Naive thymus-derived CD4-positive, alpha-beta T cell (primary cell): ENCODE data around the gene RPL11. TPM values are rescaled to one million over a fixed set of nuclear protein-coding genes. Genes with fewer than 3 reads are reported as not detected.

Source experiments
- ATAC-seq: fragments of 150-1000 bp; cut with Tn5 transposase; 2 replicates; pipeline ENCODE4 v1.10.0; 2021; ENCODE audit warnings: mild to moderate bottlenecking, moderate library complexity
- CTCF ChIA-PET: fragments of 350-600 bp; sonication (Branson Sonifier 250); formaldehyde crosslinking; loops from one replicate; lab custom pipeline; 2021; ENCODE audit warnings: antibody characterized with exemption; lab: Charles Lee
- POLR2A ChIA-PET: fragments of 350-600 bp; sonication (Branson Sonifier 250); formaldehyde crosslinking; loops from one replicate; lab custom pipeline; 2021; ENCODE audit warnings: antibody characterized with exemption, inconsistent platforms; lab: Charles Lee
- DNase-seq, 9 donors: peaks; one replicate each; pipeline versions ENCODE4 v3.0.0 to v3.0.0-alpha.2; 2020 to 2022; ENCODE audit warnings: mixed read lengths in 1 of 9
- H3K27ac ChIP-seq: one replicate; pipeline ENCODE4 v1.7.0; 2013; ENCODE audit warnings: mild to moderate bottlenecking, low read depth, low read length, moderate library complexity
- H3K27me3 ChIP-seq, 2 donors: one replicate each; pipeline ENCODE4 v1.7.0; 2013; ENCODE audit warnings: low read length in 2 of 2, mild to moderate bottlenecking in 2 of 2, moderate library complexity in 2 of 2; ENCODE audit not compliant: control insufficient read depth in 2 of 2, insufficient read depth in 2 of 2
- H3K36me3 ChIP-seq, 3 experiments: 1 replicate in 2 of 3; 2 replicates in 1 of 3; pipeline ENCODE4 v1.7.0; 2013; ENCODE audit warnings: low read length in 3 of 3, mild to moderate bottlenecking in 3 of 3, moderate library complexity in 1 of 3; ENCODE audit not compliant: insufficient read depth in 3 of 3, control insufficient read depth in 2 of 3
- H3K4me1 ChIP-seq, 2 donors: one replicate each; pipeline ENCODE4 v1.7.0; 2013; ENCODE audit warnings: low read length in 2 of 2, mild to moderate bottlenecking in 2 of 2, moderate library complexity in 1 of 2; ENCODE audit not compliant: control insufficient read depth in 2 of 2, insufficient read depth in 2 of 2
- H3K4me3 ChIP-seq: 2 replicates; pipeline ENCODE4 v1.7.0; 2013; ENCODE audit warnings: mild to moderate bottlenecking, low read length
- H3K9me3 ChIP-seq, 3 experiments: 1 replicate in 2 of 3; 2 replicates in 1 of 3; pipeline ENCODE4 v1.7.0; 2013; ENCODE audit warnings: low read length in 3 of 3; ENCODE audit not compliant: control insufficient read depth in 2 of 3
- H3K27ac Mint-ChIP-seq, 9 donors: one replicate each; pipeline ENCODE4 v1.8.0; 2020 to 2022; ENCODE audit warnings: mixed read lengths in 9 of 9, mild to moderate bottlenecking in 8 of 9, moderate library complexity in 5 of 9, inconsistent platforms in 2 of 9
- H3K27me3 Mint-ChIP-seq, 5 donors: one replicate each; pipeline ENCODE4 v1.8.0; 2021 to 2022; ENCODE audit warnings: mixed read lengths in 5 of 5, mild to moderate bottlenecking in 1 of 5
- H3K36me3 Mint-ChIP-seq, 5 donors: one replicate each; pipeline ENCODE4 v1.8.0; 2020 to 2022; ENCODE audit warnings: mixed read lengths in 5 of 5, mild to moderate bottlenecking in 3 of 5, inconsistent platforms in 1 of 5
- H3K4me1 Mint-ChIP-seq, 7 donors: one replicate each; pipeline ENCODE4 v1.8.0; 2020 to 2022; ENCODE audit warnings: mixed read lengths in 7 of 7, mild to moderate bottlenecking in 3 of 7, inconsistent platforms in 1 of 7
- H3K4me3 Mint-ChIP-seq, 10 donors: one replicate each; pipeline ENCODE4 v1.8.0; 2020 to 2022; ENCODE audit warnings: mild to moderate bottlenecking in 10 of 10, mixed read lengths in 10 of 10, moderate library complexity in 6 of 10, inconsistent platforms in 2 of 10
- H3K9me3 Mint-ChIP-seq, 11 donors: one replicate each; pipeline ENCODE4 v1.8.0; 2020 to 2022; ENCODE audit warnings: mixed read lengths in 11 of 11, mild to moderate bottlenecking in 4 of 11, inconsistent platforms in 1 of 11, moderate library complexity in 1 of 11
- intact Hi-C, 2 donors: fragments of 100-400 bp; cut with micrococcal nuclease; formaldehyde crosslinking; loops; one replicate each; pipeline ENCODE4 v1.15.1; 2023
- polyA plus RNA-seq, 2 donors: library from polyadenylated mRNA; unstranded; fragments of 300-500 nt; fragmentation: Illumina TruSeq; gene quantifications; one replicate each; pipeline ENCODE4 v1.2.3, GENCODE V29; 2021
- total RNA-seq, 6 experiments: library from RNA in 5 of 6; stranded (reverse) in 5 of 6; gene quantifications; 1 replicate in 5 of 6; 2 replicates in 1 of 6; pipeline ENCODE4 v1.2.3 and lab custom pipeline; 2021 to 2026

RPL11 gene
- total and polyA plus RNA-seq, 7 experiments from 2014 or later, result 1,206 to 2,420 (median 2,009) TPM

DNA sequence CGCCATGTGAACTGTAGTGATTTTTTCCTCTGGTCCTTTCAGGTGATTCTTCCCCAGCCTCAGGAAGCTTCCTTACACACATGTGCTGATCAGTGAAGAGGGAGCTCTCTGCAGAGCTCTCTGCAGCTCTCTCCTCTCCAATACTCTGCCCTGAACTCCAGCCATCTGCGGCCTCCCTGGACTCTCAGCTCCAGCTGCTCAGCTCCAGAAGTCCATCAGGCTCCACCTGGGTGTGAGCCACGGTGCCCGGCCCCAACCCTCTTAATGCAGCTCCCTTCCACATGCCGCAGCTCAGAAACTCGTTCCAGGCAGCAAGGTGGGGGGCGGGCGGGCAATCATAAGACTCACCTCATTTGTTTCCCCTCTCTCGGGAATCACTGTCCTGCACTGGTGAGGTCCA is 30.9 kb upstream of the RPL11 start:
- intact Hi-C loops, result no loop called here
- Histone ChIP-seq H3K36me3 (peaks cover 0 to 5% (median 0%) of the 10 kb centered on the region in 3 experiments), H3K9me3 (no peaks in the 10 kb centered on the region), H3K4me1 (no peaks in the 10 kb centered on the region), H3K27ac (no peak overlapping the region), H3K4me3 (no peak overlapping the region), H3K27me3 (no peaks in the 10 kb centered on the region)
- Mint-ChIP-seq H3K36me3 (peaks cover 0 to 14% (median 5%) of the 10 kb centered on the region in 5 donors), H3K4me3 (no peak overlapping the region), H3K27ac (no peak overlapping the region), H3K9me3 (no peaks in the 10 kb centered on the region), H3K4me1 (peaks cover 5 to 12% (median 7%) of the 10 kb centered on the region in 7 donors), H3K27me3 (peaks cover 0 to 4% (median 0%) of the 10 kb centered on the region in 5 donors)
- no peak for ATAC-seq
- DNase-seq, result no peak
- POLR2A ChIA-PET, result no interaction called here
- CTCF ChIA-PET, result no interaction called here

DNA sequence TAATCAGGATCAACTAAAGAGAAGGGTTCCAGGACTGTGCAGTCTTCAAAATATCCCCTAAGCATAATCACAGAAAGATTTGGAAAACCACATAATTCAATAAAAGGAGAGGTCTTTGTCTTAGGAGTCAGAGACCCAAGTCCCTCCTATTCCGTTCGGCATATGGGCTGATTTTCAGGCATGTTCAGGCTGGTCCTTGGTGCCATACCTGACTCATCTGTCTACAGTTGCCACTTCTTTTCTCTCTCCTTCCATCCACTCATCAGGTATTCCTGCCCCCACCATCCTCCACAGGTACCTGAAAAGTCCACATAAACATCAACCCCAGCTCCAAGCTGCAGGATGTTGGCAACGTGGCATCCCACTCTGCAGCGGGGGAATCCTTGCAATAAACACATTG is 29.7 kb upstream of the RPL11 start:
- Mint-ChIP-seq H3K4me1 (peaks cover 5 to 12% (median 7%) of the 10 kb centered on the region in 7 donors), H3K9me3 (no peaks in the 10 kb centered on the region), H3K27me3 (peaks cover 0 to 4% (median 0%) of the 10 kb centered on the region in 5 donors), H3K27ac (no peak overlapping the region), H3K4me3 (no peak overlapping the region), H3K36me3 (peaks cover 0 to 14% (median 5%) of the 10 kb centered on the region in 5 donors)
- H3K27ac ChIP-seq, result no peak overlapping the region
- no peak for DNase-seq
- peaks cover 0 to 5% (median 0%) of the 10 kb centered on the region in 3 experiments for H3K36me3 ChIP-seq
- no peaks in the 10 kb centered on the region for H3K27me3 ChIP-seq
- CTCF ChIA-PET, result interaction anchor here (0.7 kb wide), 1 partner anchor 30 kb away, joined by 3 read pairs; the partner anchor contains the start of gene RPL11
- no peak for ATAC-seq
- POLR2A ChIA-PET, result no interaction called here
- intact Hi-C loops, result no loop called here
- H3K4me3 ChIP-seq, result no peak overlapping the region
- H3K4me1 ChIP-seq, result no peaks in the 10 kb centered on the region
- no peaks in the 10 kb centered on the region for H3K9me3 ChIP-seq

DNA sequence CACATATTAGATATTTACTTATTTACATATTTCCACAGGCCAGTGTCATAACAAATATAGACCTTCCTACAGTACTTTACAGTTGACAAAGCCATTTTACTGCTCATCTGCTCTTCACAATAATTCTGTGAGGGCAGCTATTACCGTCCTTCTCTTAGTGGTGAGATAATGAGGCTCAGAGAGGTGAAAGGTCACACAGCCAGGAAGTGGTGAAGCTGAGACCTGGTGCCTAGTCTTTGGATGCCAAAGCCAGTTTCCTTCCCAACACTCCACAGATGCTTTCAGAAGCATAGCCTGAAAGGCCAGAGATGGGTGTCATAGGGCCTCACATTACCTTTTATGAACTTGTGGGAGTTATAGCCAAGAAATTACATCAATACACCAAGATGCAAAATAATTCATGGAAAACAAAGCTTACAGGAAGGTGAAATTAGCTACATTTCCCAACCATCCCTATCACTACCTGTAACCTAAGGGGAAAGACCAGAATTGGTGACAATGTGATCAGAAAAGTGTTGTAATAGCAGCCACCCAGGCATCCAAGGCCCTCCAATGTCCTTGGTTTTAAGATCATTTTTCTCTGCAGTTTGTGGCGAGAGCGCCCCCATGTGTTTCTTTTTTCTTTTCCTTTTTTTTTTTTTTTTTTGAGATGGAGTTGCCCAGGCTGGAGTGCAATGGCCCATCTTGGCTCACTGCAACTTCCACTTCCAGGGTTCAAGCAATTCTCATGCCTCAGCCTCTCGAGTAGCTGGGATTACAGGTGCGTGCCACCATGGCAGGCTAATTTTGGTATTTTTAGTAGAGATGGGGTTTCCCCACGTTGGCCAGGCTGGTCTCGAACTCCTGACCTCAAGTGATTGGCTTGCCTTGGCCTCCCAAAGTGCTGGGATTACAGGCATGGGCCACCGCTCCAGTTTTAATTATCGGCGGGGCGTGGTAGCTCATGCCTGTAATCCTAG is 26.5 kb upstream of the RPL11 start:
- intact Hi-C loops, result no loop called here
- DNase-seq, result peak in 4 of 9 donors; percentile 11 to 26 (median 20)
- Mint-ChIP-seq H3K9me3 (no peaks in the 10 kb centered on the region), H3K27ac (no peak overlapping the region), H3K4me3 (no peak overlapping the region), H3K4me1 (peaks cover 5 to 12% (median 7%) of the 10 kb centered on the region in 7 donors), H3K27me3 (peaks cover 0 to 2% (median 0%) of the 10 kb centered on the region in 5 donors), H3K36me3 (peaks cover 0 to 14% (median 0%) of the 10 kb centered on the region in 5 donors)
- H3K27ac ChIP-seq, result no peak overlapping the region
- H3K36me3 ChIP-seq, result peaks cover 0 to 5% (median 0%) of the 10 kb centered on the region in 3 experiments
- ChIA-PET POLR2A (no interaction called here), CTCF (interaction anchor here (0.6 to 1.8 kb wide), 4 partner anchors 29 to 176 kb away, joined by 3 to 6 read pairs (median 4); no protein-coding TSS in a partner anchor)
- no peaks in the 10 kb centered on the region for H3K9me3 ChIP-seq
- no peak overlapping the region for H3K4me3 ChIP-seq
- ATAC-seq, result no peak
- H3K4me1 ChIP-seq, result no peaks in the 10 kb centered on the region
- no peaks in the 10 kb centered on the region for H3K27me3 ChIP-seq

DNA sequence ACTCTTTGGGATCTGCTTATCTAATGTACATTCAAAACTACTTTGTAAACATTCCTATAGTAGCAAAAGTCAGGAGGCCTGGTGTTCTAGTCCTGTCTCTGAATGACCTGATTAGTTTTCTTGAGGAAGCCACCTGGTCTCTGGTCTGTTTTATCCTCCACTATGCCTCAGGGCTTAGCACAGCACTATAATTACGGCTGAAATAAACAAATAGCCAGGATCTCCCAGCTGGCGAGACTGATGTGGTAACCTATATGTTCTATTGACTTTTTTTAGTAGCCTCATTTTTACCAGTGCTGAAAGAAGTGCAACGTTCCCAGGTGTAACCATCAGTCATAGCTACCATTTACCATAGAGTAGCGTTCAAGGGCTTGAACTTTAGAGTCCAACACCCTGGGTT is 24.2 kb upstream of the RPL11 start:
- ATAC-seq (no peak), DNase-seq (no peak)
- POLR2A ChIA-PET, result interaction anchor here (0.6 kb wide), 1 partner anchor 116 kb away, joined by 3 read pairs; no protein-coding TSS in a partner anchor
- peaks cover 5 to 12% (median 7%) of the 10 kb centered on the region in 7 donors for H3K4me1 Mint-ChIP-seq
- CTCF ChIA-PET, result interaction anchor here (0.7 to 0.8 kb wide), 2 partner anchors 24 to 30 kb away, joined by 3 read pairs; partner anchors contain the start of gene RPL11
- Histone ChIP-seq H3K4me3 (no peak overlapping the region), H3K27ac (no peak overlapping the region), H3K27me3 (no peaks in the 10 kb centered on the region), H3K36me3 (no peaks in the 10 kb centered on the region), H3K4me1 (no peaks in the 10 kb centered on the region), H3K9me3 (no peaks in the 10 kb centered on the region)
- no peak overlapping the region for H3K4me3 Mint-ChIP-seq
- intact Hi-C loops, result no loop called here
- no peak overlapping the region for H3K27ac Mint-ChIP-seq
- peaks cover 0 to 3% (median 0%) of the 10 kb centered on the region in 5 donors for H3K36me3 Mint-ChIP-seq
- peaks cover 0 to 8% (median 0%) of the 10 kb centered on the region in 5 donors for H3K27me3 Mint-ChIP-seq
- H3K9me3 Mint-ChIP-seq, result no peaks in the 10 kb centered on the region

DNA sequence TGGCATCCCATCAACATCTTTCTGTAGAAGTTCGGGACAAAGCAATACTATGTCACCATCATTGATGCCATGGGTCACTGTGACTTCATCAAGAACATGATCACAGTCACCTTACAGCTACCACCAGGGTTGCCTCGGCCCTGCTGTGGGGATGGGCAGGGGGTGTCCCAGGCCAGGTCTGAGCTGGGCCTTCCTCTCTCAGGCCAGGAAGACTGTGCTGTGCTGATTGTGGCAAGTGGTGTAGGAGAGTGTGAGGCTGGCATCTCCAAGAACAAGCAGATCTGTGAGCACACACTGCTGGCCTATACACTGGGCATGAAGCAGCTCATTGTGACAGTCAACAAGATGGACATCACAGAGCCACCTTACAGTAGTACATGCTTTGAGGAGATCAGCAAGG is 20.9 kb upstream of the RPL11 start:
- CTCF ChIA-PET, result no interaction called here
- Histone ChIP-seq H3K4me3 (no peak overlapping the region), H3K27me3 (no peaks in the 10 kb centered on the region), H3K4me1 (no peaks in the 10 kb centered on the region), H3K27ac (no peak overlapping the region), H3K9me3 (no peaks in the 10 kb centered on the region), H3K36me3 (no peaks in the 10 kb centered on the region)
- H3K9me3 Mint-ChIP-seq, result no peaks in the 10 kb centered on the region
- ATAC-seq (no peak), DNase-seq (no peak)
- peaks cover 0 to 3% (median 0%) of the 10 kb centered on the region in 5 donors for H3K36me3 Mint-ChIP-seq
- no peaks in the 10 kb centered on the region for H3K4me1 Mint-ChIP-seq
- POLR2A ChIA-PET, result no interaction called here
- no peak overlapping the region for H3K27ac Mint-ChIP-seq
- intact Hi-C loops, result no loop called here
- H3K27me3 Mint-ChIP-seq, result peaks cover 0 to 12% (median 0%) of the 10 kb centered on the region in 5 donors
- H3K4me3 Mint-ChIP-seq, result no peak overlapping the region

DNA sequence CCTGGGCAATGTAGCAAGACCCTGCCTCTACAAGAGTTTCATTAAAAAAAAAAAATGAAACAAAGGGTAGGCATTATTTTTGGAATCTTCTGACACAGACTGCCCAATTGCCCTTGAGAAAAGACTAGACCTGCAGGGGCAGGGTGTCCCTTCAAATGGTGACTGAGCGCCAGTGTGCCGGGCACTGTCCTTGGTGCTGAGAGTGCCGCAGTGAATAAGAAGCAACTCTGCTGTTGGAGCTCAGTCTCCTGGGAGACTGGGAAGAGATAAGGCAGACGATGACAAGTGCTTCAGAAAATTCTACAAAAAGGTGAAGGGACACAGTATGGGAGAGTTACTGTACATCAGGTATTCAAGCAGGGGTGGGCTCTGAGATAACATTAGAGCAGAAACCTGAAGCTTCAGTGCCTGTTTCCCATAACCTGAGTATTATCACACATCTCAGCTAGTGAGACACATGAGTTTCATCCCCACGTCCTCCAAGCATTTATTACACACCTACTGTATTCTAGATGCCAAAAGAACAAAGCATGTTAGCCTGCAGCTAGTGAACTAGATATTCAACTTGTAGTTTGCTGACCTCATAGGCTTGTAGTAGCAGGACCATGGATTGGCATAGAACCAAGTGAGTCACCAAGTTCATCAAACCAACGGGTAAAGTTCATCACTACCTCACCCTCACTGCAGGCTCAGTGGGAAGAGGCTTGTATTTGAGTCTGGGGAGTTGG is 18.4 kb upstream of the RPL11 start:
- Mint-ChIP-seq H3K9me3 (no peaks in the 10 kb centered on the region), H3K27ac (no peak overlapping the region), H3K27me3 (peaks cover 0 to 12% (median 0%) of the 10 kb centered on the region in 5 donors), H3K4me3 (no peak overlapping the region), H3K36me3 (peaks cover 0 to 3% (median 0%) of the 10 kb centered on the region in 5 donors), H3K4me1 (no peaks in the 10 kb centered on the region)
- Histone ChIP-seq H3K9me3 (no peaks in the 10 kb centered on the region), H3K4me3 (no peak overlapping the region), H3K36me3 (no peaks in the 10 kb centered on the region), H3K4me1 (no peaks in the 10 kb centered on the region), H3K27ac (no peak overlapping the region), H3K27me3 (no peaks in the 10 kb centered on the region)
- intact Hi-C loops, result no loop called here
- DNase-seq (no peak), ATAC-seq (no peak)
- POLR2A ChIA-PET, result interaction anchor here (0.6 kb wide), 1 partner anchor 175 kb away, joined by 3 read pairs; no protein-coding TSS in a partner anchor
- CTCF ChIA-PET, result interaction anchor here (0.6 kb wide), 1 partner anchor 275 kb away, joined by 4 read pairs; no protein-coding TSS in a partner anchor
